MCF 10A (cell line): ENCODE measurements around the gene NXPH1. TPM values are rescaled to one million over a fixed set of nuclear protein-coding genes. Genes with fewer than 3 reads are reported as not detected.

ENCODE experiments used
- BruUV-seq: library from RNA; stranded (reverse); fragments of 400-500 nt; replicated peaks from 2 replicates; lab custom pipeline; 2021; lab: Mats Ljungman, UMichigan
- CTCF ChIA-PET: fragments of 300-600 bp; sonication (Branson Sonifier 250); formaldehyde crosslinking; extraction: SDS; loops from one replicate; lab custom pipeline; 2021; ENCODE audit warnings: antibody characterized with exemption, inconsistent platforms; lab: Yijun Ruan, JAX
- POLR2A ChIA-PET: fragments of 300-600, 350-650 bp; sonication (Branson Sonifier 250); formaldehyde crosslinking; extraction: SDS; loops from one replicate; lab custom pipeline; 2020; ENCODE audit warnings: antibody characterized with exemption, inconsistent platforms; lab: Yijun Ruan, JAX
- DNase-seq: peaks from one replicate; pipeline ENCODE4 v3.0.0-alpha.2; 2018; ENCODE audit not compliant: unreplicated experiment
- H3K27ac Mint-ChIP-seq: one replicate; pipeline ENCODE4 v1.8.0; 2022; ENCODE audit warnings: mild to moderate bottlenecking, low read depth, mixed read lengths; ENCODE audit not compliant: unreplicated experiment
- H3K27me3 Mint-ChIP-seq: one replicate; pipeline ENCODE4 v1.8.0; 2022; ENCODE audit warnings: mixed read lengths; ENCODE audit not compliant: insufficient read depth, unreplicated experiment
- H3K36me3 Mint-ChIP-seq: one replicate; pipeline ENCODE4 v1.8.0; 2022; ENCODE audit warnings: mild to moderate bottlenecking, moderate library complexity, mixed read lengths; ENCODE audit not compliant: insufficient read depth, unreplicated experiment
- H3K4me1 Mint-ChIP-seq: one replicate; pipeline ENCODE4 v1.8.0; 2022; ENCODE audit warnings: mixed read lengths; ENCODE audit not compliant: insufficient read depth, unreplicated experiment
- H3K4me3 Mint-ChIP-seq: one replicate; pipeline ENCODE4 v1.8.0; 2022; ENCODE audit warnings: mild to moderate bottlenecking, moderate library complexity, mixed read lengths; ENCODE audit not compliant: unreplicated experiment
- H3K9me3 Mint-ChIP-seq: one replicate; pipeline ENCODE4 v1.8.0; 2022; ENCODE audit warnings: mixed read lengths; ENCODE audit not compliant: unreplicated experiment
- CTCF ChIP-seq: fragments of 200-600 bp; IDR thresholded peaks from one replicate; pipeline ENCODE4 v1.8.0; 2022; ENCODE audit warnings: antibody characterized with exemption, mild to moderate bottlenecking; ENCODE audit not compliant: unreplicated experiment
- intact Hi-C: fragments of 100-400 bp; cut with micrococcal nuclease; formaldehyde crosslinking; loops from 2 replicates; pipeline ENCODE4 v1.14.1; 2022
- total RNA-seq: library from RNA; stranded (reverse); gene quantifications from 2 replicates; pipeline ENCODE4 v1.2.3, GENCODE V29; 2022

Gene NXPH1
- total RNA-seq, 1 experiment from 2014 or later: not detected

DNA sequence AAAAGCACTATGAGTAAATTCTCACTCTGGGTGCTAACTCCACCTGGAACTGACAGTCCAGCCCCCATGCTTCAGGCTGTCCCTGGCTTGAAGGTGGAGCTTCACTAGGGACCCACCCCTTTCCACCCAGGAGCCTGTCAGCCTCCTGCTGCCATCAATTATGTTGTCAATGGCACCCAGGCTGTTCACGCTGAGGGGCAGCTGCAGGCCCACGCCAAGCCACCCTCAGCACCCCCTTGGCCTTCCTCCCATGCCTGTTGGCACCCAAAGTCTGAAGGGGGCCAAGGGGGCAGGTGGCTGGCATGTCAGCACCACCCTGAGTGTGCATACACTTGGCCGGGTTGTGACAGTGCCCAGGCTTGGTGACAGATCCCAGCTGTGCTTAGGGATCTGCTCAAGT lies 149.3 kb downstream of the NXPH1 start:
- no peaks in the 10 kb centered on the region for H3K36me3 Mint-ChIP-seq
- POLR2A ChIA-PET: no interaction called here
- H3K4me3 Mint-ChIP-seq: no peak overlapping the region
- DNase-seq: no peak
- intact Hi-C loops: no loop called here
- BruUV-seq: no TSS peak
- no peaks in the 10 kb centered on the region for H3K9me3 Mint-ChIP-seq
- CTCF ChIA-PET: no interaction called here
- no peak overlapping the region for H3K27ac Mint-ChIP-seq
- no peaks in the 10 kb centered on the region for H3K4me1 Mint-ChIP-seq
- H3K27me3 Mint-ChIP-seq: peaks cover 66% of the 10 kb centered on the region
- no peak for TF ChIP-seq CTCF

- H3K27me3 Mint-ChIP-seq: peaks cover 52% of the 10 kb centered on the region
- ChIA-PET CTCF (no interaction called here), POLR2A (no interaction called here)
- intact Hi-C loops: no loop called here
- no peaks in the 10 kb centered on the region for H3K36me3 Mint-ChIP-seq
- TF ChIP-seq CTCF: no peak
- H3K9me3 Mint-ChIP-seq: no peaks in the 10 kb centered on the region
- no peak for DNase-seq
- BruUV-seq: no TSS peak
- no peaks in the 10 kb centered on the region for H3K4me1 Mint-ChIP-seq
- no peak overlapping the region for H3K4me3 Mint-ChIP-seq
- H3K27ac Mint-ChIP-seq: no peak overlapping the region
These were observed 152.2 kb downstream of the NXPH1 start for GRCh38 chr7:8585591-8585990.

DNA sequence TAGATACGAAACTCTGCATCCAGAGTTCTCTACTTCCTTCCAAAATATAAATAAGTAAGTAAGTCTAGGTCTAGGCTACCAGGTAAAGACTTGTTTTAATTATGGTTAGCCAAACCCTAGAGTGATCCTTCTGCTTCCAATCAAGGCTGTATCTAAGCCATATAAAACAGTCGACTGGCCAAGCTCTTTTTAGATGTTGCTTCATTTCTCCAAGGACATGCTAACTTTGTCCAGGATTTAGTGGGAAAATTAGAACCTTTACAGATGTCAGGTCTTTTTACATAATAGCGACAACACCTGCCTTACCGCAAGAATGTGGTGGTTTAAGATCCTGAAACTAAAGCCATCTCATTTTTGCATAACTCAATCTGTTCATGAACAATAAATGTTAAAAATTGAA lies 156.8 kb downstream of the NXPH1 start:
- intact Hi-C loops: no loop called here
- POLR2A ChIA-PET: no interaction called here
- BruUV-seq: no TSS peak

DNA sequence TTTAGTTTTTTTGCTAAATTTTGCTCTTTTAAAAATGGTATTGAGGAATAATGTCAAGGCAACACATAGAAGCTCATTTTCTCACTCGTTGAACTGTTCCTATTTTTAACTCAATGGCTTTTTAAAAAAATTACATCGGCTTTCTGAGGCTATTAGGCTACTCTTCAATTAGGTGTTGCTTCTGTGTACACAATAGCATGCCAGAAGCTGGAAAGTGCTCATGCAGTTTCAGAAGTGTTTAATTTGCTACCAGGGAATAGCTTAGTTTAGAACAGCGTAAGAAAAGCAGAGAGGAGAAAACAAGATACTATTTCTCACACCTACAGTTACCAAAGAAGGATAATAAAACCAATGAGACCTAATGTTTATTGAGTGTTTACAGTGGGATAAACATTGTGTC lies 157.4 kb downstream of the NXPH1 start:
- no peak overlapping the region for H3K4me3 Mint-ChIP-seq

More for the DNA sequence above, 156.8 kb downstream of the NXPH1 start:
- Mint-ChIP-seq H3K4me3 (no peak overlapping the region), H3K36me3 (no peaks in the 10 kb centered on the region), H3K27me3 (peaks cover 66% of the 10 kb centered on the region), H3K4me1 (no peaks in the 10 kb centered on the region), H3K9me3 (no peaks in the 10 kb centered on the region), H3K27ac (no peak overlapping the region)
- DNase-seq: no peak
- CTCF ChIA-PET: interaction anchor here (0.6 kb wide), 1 partner anchor 91 kb away, joined by 3 read pairs; no protein-coding TSS in a partner anchor
- no peak for TF ChIP-seq CTCF

More for the DNA sequence above, 157.4 kb downstream of the NXPH1 start:
- no peak overlapping the region for H3K27ac Mint-ChIP-seq
- DNase-seq: no peak
- no peaks in the 10 kb centered on the region for H3K36me3 Mint-ChIP-seq
- peaks cover 66% of the 10 kb centered on the region for H3K27me3 Mint-ChIP-seq
- ChIA-PET CTCF (interaction anchor here (0.6 kb wide), 1 partner anchor 90 kb away, joined by 3 read pairs; no protein-coding TSS in a partner anchor), POLR2A (no interaction called here)
- intact Hi-C loops: no loop called here
- H3K9me3 Mint-ChIP-seq: no peaks in the 10 kb centered on the region
- no TSS peak for BruUV-seq
- no peak for TF ChIP-seq CTCF
- no peaks in the 10 kb centered on the region for H3K4me1 Mint-ChIP-seq
